Stimulated activated naive CD4-positive, alpha-beta T cell treated with Interleukin-2 at 50 U/mL for 16 hours (primary cell): ENCODE measurements around the gene DNAH10.
A peak's percentile ranks its signal among the peaks of the same experiment; 100 is the strongest.
"Not testable (repeated sequence)": the region's sequence is repeated elsewhere in the genome, so short reads cannot be mapped to it uniquely, and the experiment has no call there.

Experiments used
- DNase-seq: peaks from one replicate; lab custom pipeline; 2025; lab: John Stamatoyannopoulos, UW

The DNAH10 gene

GRCh38 chr12:123934829-123935228, 172.7 kb downstream of the DNAH10 start:
- DNase-seq: no peak

GRCh38 chr12:123935956-123936355, 173.9 kb downstream of the DNAH10 start:
- DNase-seq: no peak

- no peak for DNase-seq
Observed at GRCh38 chr12:123936471-123936870, 174.4 kb downstream of the DNAH10 start.

- no peak for DNase-seq
Observed at GRCh38 chr12:123936956-123937706, 175.0 kb downstream of the DNAH10 start.

- peak; percentile 35 for DNase-seq
Observed at GRCh38 chr12:123937707-123938591, 175.8 kb downstream of the DNAH10 start.

GRCh38 chr12:123938679-123939480, 176.8 kb downstream of the DNAH10 start:
- DNase-seq: no peak

- no peak for DNase-seq
Observed at GRCh38 chr12:123939716-123940626, 177.9 kb downstream of the DNAH10 start.

- DNase-seq: no peak
Observed at GRCh38 chr12:123940627-123940966, 178.5 kb downstream of the DNAH10 start.

- DNase-seq: no peak
Observed at GRCh38 chr12:123941000-123941399, 178.9 kb downstream of the DNAH10 start.

GRCh38 chr12:123941624-123942237, 179.6 kb downstream of the DNAH10 start:
- no peak for DNase-seq

- no peak for DNase-seq
Observed at GRCh38 chr12:123942238-123942653, 180.1 kb downstream of the DNAH10 start.

GRCh38 chr12:123942911-123943648, 181.0 kb downstream of the DNAH10 start:
- no peak for DNase-seq

GRCh38 chr12:123943816-123944215, 181.7 kb downstream of the DNAH10 start:
- no peak for DNase-seq

GRCh38 chr12:123944696-123945095, 182.6 kb downstream of the DNAH10 start:
- no peak for DNase-seq

GRCh38 chr12:123945287-123946151, 183.4 kb downstream of the DNAH10 start:
- DNase-seq: no peak

- DNase-seq: no peak
Observed at GRCh38 chr12:123946152-123946515, 184.0 kb downstream of the DNAH10 start.

- DNase-seq: not testable (repeated sequence)
Observed at GRCh38 chr12:123946516-123947505, 184.7 kb downstream of the DNAH10 start.

GRCh38 chr12:123947531-123947930, 185.4 kb downstream of the DNAH10 start:
- DNase-seq: not testable (repeated sequence)
